Esophagus squamous epithelium (tissue), 5 donors: ENCODE results near the gene ZNF446. TPM values are rescaled to one million over a fixed set of nuclear protein-coding genes. Genes with fewer than 3 reads are reported as not detected.

Experiments used
- DNase-seq: peaks from one replicate; lab custom pipeline; 2025; lab: John Stamatoyannopoulos, UW
- H3K27ac ChIP-seq, 4 donors: fragments of 200-600 bp; sonication (generic); one replicate each; pipeline ENCODE4 v1.5.1; 2016 to 2019; ENCODE audit warnings: mild to moderate bottlenecking in 1 of 4
- H3K27me3 ChIP-seq, 4 donors: fragments of 200-600 bp; sonication (generic); 1 replicate in 3 of 4; 2 replicates in 1 of 4; pipeline versions ENCODE4 v1.5.1 to v1.6.0; 2017 to 2021; ENCODE audit warnings: antibody characterized with exemption in 1 of 4
- H3K36me3 ChIP-seq, 3 donors: fragments of 200-600 bp; sonication (generic); one replicate each; pipeline ENCODE4 v1.5.1; 2016 to 2019
- H3K4me1 ChIP-seq, 3 donors: fragments of 200-600 bp; sonication (generic); one replicate each; pipeline ENCODE4 v1.5.1; 2017 to 2019
- H3K4me3 ChIP-seq, 4 donors: fragments of 200-600 bp; sonication (generic); 1 replicate in 3 of 4; 2 replicates in 1 of 4; pipeline ENCODE4 v1.5.1; 2016 to 2019; ENCODE audit warnings: mild to moderate bottlenecking in 2 of 4, moderate library complexity in 1 of 4
- H3K9me3 ChIP-seq, 3 donors: fragments of 200-600 bp; sonication (generic); one replicate each; pipeline ENCODE4 v1.5.1; 2016 to 2019
- CTCF ChIP-seq, 6 experiments: fragments of 450-650 bp in 4 of 6; fragments of 200-600 bp in 2 of 6; sonication (generic) in 2 of 6; IDR thresholded peaks; one replicate each; pipeline ENCODE4 v1.5.1; 2016 to 2019; ENCODE audit warnings: antibody characterized with exemption in 6 of 6, mild to moderate bottlenecking in 4 of 6, moderate library complexity in 4 of 6
- POLR2A ChIP-seq, 4 donors: fragments of 450-650 bp; IDR thresholded peaks; one replicate each; pipeline ENCODE4 v1.6.1; 2017; ENCODE audit warnings: antibody characterized with exemption in 4 of 4, mild to moderate bottlenecking in 4 of 4, moderate library complexity in 3 of 4
- WGBS, 2 donors: methylation state at CpG; one replicate each; pipeline ENCODE4 v1.1.5; 2018; 5-methylcytosine and 5-hydroxymethylcytosine counted together
- intact Hi-C: fragments of 100-400 bp; cut with DNase I; formaldehyde crosslinking; loops from one replicate; pipeline ENCODE4 v1.15.0; 2022
- total RNA-seq, 4 donors: library from RNA; depleted of rRNA; stranded (reverse); fragments of >200 nt; gene quantifications; one replicate each; pipeline ENCODE4 v1.1.0, GENCODE V29; 2016
- donor health status: DM: yes; HTN: yes; CAD: no.

ZNF446 gene
- total RNA-seq, 4 donors from 2014 or later = 6.0 to 13.3 (median 12.1) TPM

GRCh38 chr19:58471736-58472135 is 4.4 kb upstream of the ZNF446 start:
- H3K27ac ChIP-seq = no peak overlapping the region
- H3K4me3 ChIP-seq = no peak overlapping the region
- H3K27me3 ChIP-seq = no peaks in the 10 kb centered on the region
- DNase-seq = no peak
- no peaks in the 10 kb centered on the region for H3K9me3 ChIP-seq
- intact Hi-C loops = no loop called here
- 95% methylated on average over 22 of the region's 39 CpGs; no CpG with 5 or more reads in 1 of the 2 donors for WGBS, 2 donors
- no peak for TF ChIP-seq CTCF (IDR thresholded peaks at IDR 0.05)
- no peak for TF ChIP-seq POLR2A (IDR thresholded peaks at IDR 0.05)
- peaks cover 21 to 49% (median 23%) of the 10 kb centered on the region in 3 donors for H3K36me3 ChIP-seq
- H3K4me1 ChIP-seq = peaks cover 14 to 38% (median 19%) of the 10 kb centered on the region in 3 donors

- TF ChIP-seq CTCF (IDR thresholded peaks at IDR 0.05) = no peak
- peaks cover 21 to 62% (median 23%) of the 10 kb centered on the region in 3 donors for H3K36me3 ChIP-seq
- H3K9me3 ChIP-seq = no peaks in the 10 kb centered on the region
- H3K4me1 ChIP-seq = peaks cover 8 to 33% (median 18%) of the 10 kb centered on the region in 3 donors
- intact Hi-C loops = no loop called here
- H3K4me3 ChIP-seq = no peak overlapping the region
- no peak overlapping the region for H3K27ac ChIP-seq
- no peaks in the 10 kb centered on the region for H3K27me3 ChIP-seq
- no peak for DNase-seq
These were observed 2.4 kb upstream of the ZNF446 start for GRCh38 chr19:58473775-58474174.

- peaks cover 18 to 64% (median 19%) of the 10 kb centered on the region in 3 donors for H3K36me3 ChIP-seq
These were observed 1.7 kb upstream of the ZNF446 start for GRCh38 chr19:58474291-58474996.

GRCh38 chr19:58474997-58475713 is 997 bp upstream of the ZNF446 start:
- intact Hi-C loops = no loop called here
- no peaks in the 10 kb centered on the region for H3K27me3 ChIP-seq
- H3K9me3 ChIP-seq = no peaks in the 10 kb centered on the region
- no peak for DNase-seq
- peak overlapping the region; percentile 81 to 95 (median 90) for H3K27ac ChIP-seq
- peak overlapping the region; percentile 61 to 78 (median 69) for H3K4me3 ChIP-seq
- peaks cover 10 to 64% (median 16%) of the 10 kb centered on the region in 3 donors for H3K36me3 ChIP-seq
- TF ChIP-seq CTCF (IDR thresholded peaks at IDR 0.05) = no peak
- TF ChIP-seq POLR2A (IDR thresholded peaks at IDR 0.05) = no peak
- WGBS, 2 donors = 9 to 43% methylated on average over 11 to 18 of the region's 27 CpGs
- H3K4me1 ChIP-seq = peaks cover 7 to 29% (median 18%) of the 10 kb centered on the region in 3 donors

More at GRCh38 chr19:58474291-58474996, 1.7 kb upstream of the ZNF446 start:
- 80 to 89% methylated on average over 12 of the region's 12 CpGs for WGBS, 2 donors
- H3K4me3 ChIP-seq = no peak overlapping the region
- peaks cover 7 to 29% (median 18%) of the 10 kb centered on the region in 3 donors for H3K4me1 ChIP-seq
- intact Hi-C loops = no loop called here
- no peaks in the 10 kb centered on the region for H3K9me3 ChIP-seq
- no peaks in the 10 kb centered on the region for H3K27me3 ChIP-seq
- DNase-seq = no peak
- no peak overlapping the region for H3K27ac ChIP-seq
- TF ChIP-seq CTCF (IDR thresholded peaks at IDR 0.05) (no peak), POLR2A (IDR thresholded peaks at IDR 0.05) (no peak)

- no peaks in the 10 kb centered on the region for H3K27me3 ChIP-seq
These were observed 405 bp downstream of the ZNF446 start for GRCh38 chr19:58476498-58477015.

More at GRCh38 chr19:58476498-58477015, 405 bp downstream of the ZNF446 start:
- H3K9me3 ChIP-seq = no peaks in the 10 kb centered on the region
- no peak for DNase-seq
- H3K36me3 ChIP-seq = peaks cover 9 to 63% (median 16%) of the 10 kb centered on the region in 3 donors
- TF ChIP-seq CTCF (IDR thresholded peaks at IDR 0.05) = no peak
- TF ChIP-seq POLR2A (IDR thresholded peaks at IDR 0.05) = no peak
- intact Hi-C loops = no loop called here
- peaks cover 7 to 29% (median 18%) of the 10 kb centered on the region in 3 donors for H3K4me1 ChIP-seq
- WGBS, 2 donors = 4 to 5% methylated on average over 14 to 18 of the region's 27 CpGs
- H3K4me3 ChIP-seq = peak overlapping the region; percentile 61 to 78 (median 69)
- peak overlapping the region; percentile 81 to 95 (median 90) for H3K27ac ChIP-seq
